CD14-positive monocyte (primary cell): Measurements from ENCODE around the gene GAPVD1. TPM values are rescaled to one million over a fixed set of nuclear protein-coding genes. Genes with fewer than 3 reads are reported as not detected.

ENCODE experiments used
- DNase-seq, 3 donors: peaks; one replicate each; pipeline ENCODE4 v3.0.0-alpha.2; 2011 to 2022
- H2AFZ ChIP-seq: 2 replicates; pipeline ENCODE4 v1.6.0; 2012; ENCODE audit warnings: mild to moderate bottlenecking, low read depth, low read length, inconsistent platforms; ENCODE audit not compliant: insufficient read depth, poor library complexity, severe bottlenecking
- H3K27ac ChIP-seq, 2 donors: 1 replicate in 1 of 2; 2 replicates in 1 of 2; pipeline ENCODE4 v1.5.1; 2012 to 2013; ENCODE audit warnings: low read length in 2 of 2, control low read depth in 1 of 2, inconsistent platforms in 1 of 2, low read depth in 1 of 2, mild to moderate bottlenecking in 1 of 2
- H3K27me3 ChIP-seq, 2 donors: one replicate each; pipeline versions ENCODE4 v1.6.0 to v1.6.1; 2011 to 2013; ENCODE audit warnings: low read length in 2 of 2; ENCODE audit not compliant: control insufficient read depth in 2 of 2, insufficient read depth in 2 of 2
- H3K36me3 ChIP-seq, 2 donors: replicated peaks in 1 of 2; 1 replicate in 1 of 2; 2 replicates in 1 of 2; pipeline versions ENCODE4 v1.5.1 to v1.6.1; 2012 to 2013; ENCODE audit warnings: low read length in 2 of 2, control low read depth in 1 of 2, inconsistent platforms in 1 of 2, mild to moderate bottlenecking in 1 of 2; ENCODE audit not compliant: insufficient read depth in 2 of 2, control insufficient read depth in 1 of 2
- H3K4me1 ChIP-seq, 2 donors: 1 replicate in 1 of 2; 2 replicates in 1 of 2; pipeline versions ENCODE4 v1.5.1 to v1.6.1; 2012 to 2013; ENCODE audit warnings: low read length in 2 of 2, control low read depth in 1 of 2, inconsistent platforms in 1 of 2, mild to moderate bottlenecking in 1 of 2, moderate library complexity in 1 of 2; ENCODE audit not compliant: insufficient read depth in 2 of 2, control insufficient read depth in 1 of 2
- H3K4me2 ChIP-seq: replicated peaks from 2 replicates; pipeline ENCODE3; 2012; ENCODE audit warnings: low read length, moderate library complexity, mild to moderate bottlenecking; ENCODE audit not compliant: poor library complexity, severe bottlenecking; ENCODE audit errors: extremely low read depth
- H3K4me3 ChIP-seq, 3 experiments: fragments of 200-600 bp in 1 of 3; sonication (generic) in 1 of 3; replicated peaks in 1 of 3; 1 replicate in 2 of 3; 2 replicates in 1 of 3; pipeline ENCODE4 v1.5.1; 2011 to 2013; ENCODE audit warnings: low read length in 3 of 3, mild to moderate bottlenecking in 3 of 3, control low read depth in 2 of 3, low read depth in 2 of 3, inconsistent platforms in 1 of 3, moderate library complexity in 1 of 3
- H3K79me2 ChIP-seq: 2 replicates; pipeline ENCODE4 v1.6.0; 2012; ENCODE audit warnings: mild to moderate bottlenecking, control low read depth, inconsistent platforms, low read length, moderate library complexity; ENCODE audit not compliant: insufficient read depth
- H3K9ac ChIP-seq: 2 replicates; pipeline ENCODE4 v1.6.0; 2017; ENCODE audit warnings: low read length, mild to moderate bottlenecking; ENCODE audit not compliant: insufficient read depth, poor library complexity, severe bottlenecking
- H3K9me3 ChIP-seq, 2 donors: replicated peaks in 1 of 2; 1 replicate in 1 of 2; 2 replicates in 1 of 2; pipeline versions ENCODE4 v1.5.1 to v1.6.1; 2012 to 2013; ENCODE audit warnings: low read length in 2 of 2, control low read depth in 1 of 2; ENCODE audit not compliant: control insufficient read depth in 1 of 2, insufficient read depth in 1 of 2
- H4K20me1 ChIP-seq: 2 replicates; pipeline ENCODE4 v1.6.0; 2012; ENCODE audit warnings: mild to moderate bottlenecking, low read length, control low read depth, moderate library complexity; ENCODE audit not compliant: insufficient read depth
- H3K27ac Mint-ChIP-seq, 7 donors: one replicate each; pipeline ENCODE4 v1.8.0; 2020; ENCODE audit warnings: mild to moderate bottlenecking in 7 of 7, mixed read lengths in 7 of 7, moderate library complexity in 6 of 7, inconsistent platforms in 2 of 7
- H3K27me3 Mint-ChIP-seq, 3 donors: one replicate each; pipeline ENCODE4 v1.8.0; 2021 to 2022; ENCODE audit warnings: low read depth in 3 of 3, mild to moderate bottlenecking in 3 of 3, mixed read lengths in 3 of 3, moderate library complexity in 3 of 3, inconsistent platforms in 1 of 3
- H3K36me3 Mint-ChIP-seq, 2 donors: one replicate each; pipeline ENCODE4 v1.8.0; 2020; ENCODE audit warnings: mixed read lengths in 2 of 2, inconsistent platforms in 1 of 2, mild to moderate bottlenecking in 1 of 2
- H3K4me1 Mint-ChIP-seq: one replicate; pipeline ENCODE4 v1.8.0; 2020; ENCODE audit warnings: mild to moderate bottlenecking, mixed read lengths
- H3K4me3 Mint-ChIP-seq, 2 donors: one replicate each; pipeline ENCODE4 v1.8.0; 2020; ENCODE audit warnings: mild to moderate bottlenecking in 2 of 2, mixed read lengths in 2 of 2, moderate library complexity in 1 of 2
- H3K9me3 Mint-ChIP-seq, 7 donors: one replicate each; pipeline ENCODE4 v1.8.0; 2020 to 2022; ENCODE audit warnings: mixed read lengths in 7 of 7, mild to moderate bottlenecking in 6 of 7, moderate library complexity in 6 of 7, inconsistent platforms in 2 of 7
- CTCF ChIP-seq: fragments of 200-600 bp; IDR thresholded peaks from one replicate; pipeline ENCODE4 v1.8.0; 2022; ENCODE audit warnings: antibody characterized with exemption, mild to moderate bottlenecking
- WGBS: methylation state at CpG from one replicate; pipeline ENCODE4 v1.1.5; 2013; ENCODE audit warnings: missing lambda C conversion rate; ENCODE audit not compliant: insufficient coverage; 5-methylcytosine and 5-hydroxymethylcytosine counted together
- intact Hi-C, 2 donors: fragments of 100-400 bp; cut with micrococcal nuclease; formaldehyde crosslinking; loops; one replicate each; pipeline versions ENCODE4 v1.15.0 to v1.15.1; 2023
- polyA plus RNA-seq, 3 donors: library from polyadenylated mRNA; depleted of rRNA in 1 of 3; unstranded in 2 of 3; stranded (reverse) in 1 of 3; fragments of 300-500 nt in 2 of 3; fragments of >200 nt in 1 of 3; fragmentation: Illumina TruSeq in 2 of 3; gene quantifications; 1 replicate in 2 of 3; 2 replicates in 1 of 3; pipeline ENCODE4 v1.2.3, GENCODE V29; 2012 to 2021

GAPVD1 gene
- polyA plus RNA-seq, 3 donors, result 18.7 to 49.2 (median 30.5) TPM

DNA sequence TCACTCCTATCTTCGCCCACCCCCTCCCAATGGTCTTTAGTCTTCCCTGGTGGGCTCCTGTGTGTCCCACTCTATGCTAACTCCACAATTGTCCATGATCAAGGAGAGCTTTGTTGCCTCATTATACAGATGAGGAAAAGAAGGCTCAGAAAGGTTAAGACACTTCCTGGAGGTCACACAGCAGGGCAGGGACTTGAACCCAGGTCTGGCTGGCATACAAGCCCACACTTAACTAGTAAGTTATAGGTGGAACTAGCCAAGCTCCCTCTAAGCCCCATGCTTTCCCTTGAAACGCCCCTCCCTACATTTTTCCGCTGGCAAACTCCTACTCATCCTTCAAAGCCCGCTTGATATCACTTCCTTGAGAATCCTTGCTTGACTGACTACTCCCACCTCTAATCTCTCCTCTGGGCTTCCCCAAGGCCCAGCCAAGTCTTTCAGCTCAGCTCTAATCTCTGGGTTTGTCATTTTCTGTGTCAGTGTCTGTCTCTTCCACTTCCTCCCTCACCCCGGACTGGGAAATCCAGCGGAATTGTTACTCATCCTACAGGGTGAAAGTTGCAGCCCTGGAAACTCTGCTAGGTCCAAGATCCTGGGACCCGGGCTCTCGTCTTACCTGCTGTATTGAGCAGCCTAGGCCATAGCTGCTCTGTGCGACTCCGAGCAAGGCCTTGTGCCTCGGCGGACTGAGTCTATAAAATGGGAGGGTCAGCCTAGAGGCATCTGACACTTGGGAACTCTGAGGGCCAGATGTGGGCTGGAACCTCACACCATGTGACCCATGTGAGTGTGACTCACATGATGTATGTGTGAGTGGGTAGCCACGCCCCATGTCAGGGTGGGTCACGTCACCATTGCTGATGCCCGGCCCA is 144.5 kb downstream of the GAPVD1 start:
- intact Hi-C loops, result loop anchor here (5.0 to 10.0 kb wide), 4 partner anchors 699 to 1089 kb away; no protein-coding TSS in a partner anchor
- no peak overlapping the region for H3K4me3 ChIP-seq
- Mint-ChIP-seq H3K4me1 (peaks cover 18% of the 10 kb centered on the region), H3K27me3 (peaks cover 24 to 31% (median 30%) of the 10 kb centered on the region in 3 donors), H3K27ac (peak overlapping the region in 1 of 7 donors; percentile 50), H3K4me3 (peak overlapping the region in 1 of 2 donors; percentile 13), H3K36me3 (peaks cover 0 to 3% of the 10 kb centered on the region in 2 donors), H3K9me3 (peaks cover 0 to 6% (median 0%) of the 10 kb centered on the region in 7 donors)
- no peaks in the 10 kb centered on the region for H4K20me1 ChIP-seq
- H3K27me3 ChIP-seq, result peaks cover 0 to 17% of the 10 kb centered on the region in 2 donors
- no peak overlapping the region for H3K27ac ChIP-seq
- DNase-seq, result peak in 1 of 3 donors; percentile 28
- H3K4me1 ChIP-seq, result peaks cover 8 to 15% of the 10 kb centered on the region in 2 donors
- no peak for TF ChIP-seq CTCF
- H3K9me3 ChIP-seq, result no peaks in the 10 kb centered on the region
- no peak overlapping the region for H3K4me2 ChIP-seq
- H3K79me2 ChIP-seq, result no peaks in the 10 kb centered on the region
- 93% methylated on average over 11 of the region's 15 CpGs for WGBS
- no peak overlapping the region for H3K9ac ChIP-seq
- no peak overlapping the region for H2AFZ ChIP-seq
- H3K36me3 ChIP-seq, result no peaks in the 10 kb centered on the region

DNA sequence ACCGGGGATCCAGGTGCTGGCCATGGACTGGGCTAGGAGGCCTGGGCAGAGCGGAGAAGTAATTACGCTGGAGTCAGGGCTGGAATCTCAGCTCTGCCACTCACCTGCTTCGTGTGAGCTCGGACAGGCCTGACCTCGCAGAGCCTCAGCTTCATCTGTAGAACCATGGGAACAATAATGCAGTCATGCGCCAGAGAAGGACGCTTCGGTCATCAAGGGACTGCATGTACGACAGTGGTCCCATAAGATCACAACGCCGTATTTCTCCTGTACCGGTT is 145.1 kb downstream of the GAPVD1 start:
- intact Hi-C loops, result loop anchor here (5.0 to 10.0 kb wide), 4 partner anchors 698 to 1088 kb away; no protein-coding TSS in a partner anchor

More for the DNA sequence above, 145.1 kb downstream of the GAPVD1 start:
- H3K4me3 Mint-ChIP-seq, result peak overlapping the region in 1 of 2 donors; percentile 13
- TF ChIP-seq CTCF, result no peak
- Histone ChIP-seq H3K27ac (no peak overlapping the region), H3K27me3 (peaks cover 0 to 17% of the 10 kb centered on the region in 2 donors), H3K4me3 (no peak overlapping the region), H3K9me3 (no peaks in the 10 kb centered on the region), H3K4me2 (no peak overlapping the region), H3K4me1 (peaks cover 8 to 15% of the 10 kb centered on the region in 2 donors), H4K20me1 (no peaks in the 10 kb centered on the region), H3K9ac (no peak overlapping the region), H2AFZ (no peak overlapping the region), H3K79me2 (no peaks in the 10 kb centered on the region), H3K36me3 (no peaks in the 10 kb centered on the region)
- peaks cover 0 to 6% (median 0%) of the 10 kb centered on the region in 7 donors for H3K9me3 Mint-ChIP-seq
- WGBS, result 95% methylated on average over 13 of the region's 13 CpGs
- H3K27ac Mint-ChIP-seq, result peak overlapping the region in 2 of 7 donors; percentile 43 to 50
- peaks cover 24 to 31% (median 30%) of the 10 kb centered on the region in 3 donors for H3K27me3 Mint-ChIP-seq
- no peak for DNase-seq
- peaks cover 20% of the 10 kb centered on the region for H3K4me1 Mint-ChIP-seq
- H3K36me3 Mint-ChIP-seq, result peaks cover 0 to 3% of the 10 kb centered on the region in 2 donors
